SU-DHL-6 (cell line): Measurements from ENCODE around the gene CYP2A6.

Source experiments
- H2AFZ ChIP-seq: fragments of 200-600 bp; sonication (generic); 2 replicates; pipeline ENCODE4 v1.6.1; 2014; ENCODE audit warnings: low read depth, mild to moderate bottlenecking, moderate library complexity, mixed read lengths, antibody characterized with exemption, low read length; ENCODE audit not compliant: severe bottlenecking
- H3F3A ChIP-seq: fragments of 200-600 bp; shearing (Covaris generic); 2 replicates; pipeline ENCODE4 v1.6.0; 2016; ENCODE audit warnings: antibody characterized with exemption, mild to moderate bottlenecking; ENCODE audit not compliant: insufficient read depth
- H3K27ac ChIP-seq: fragments of 200-600 bp; sonication (generic); 2 replicates; pipeline ENCODE4 v1.5.1; 2016; ENCODE audit warnings: low read depth, mild to moderate bottlenecking, low read length, moderate library complexity, mixed read lengths
- H3K27me3 ChIP-seq: fragments of 200-600 bp; sonication (generic), shearing (Covaris generic); 2 replicates; pipeline ENCODE4 v1.6.0; 2014; ENCODE audit warnings: mild to moderate bottlenecking, low read length
- H3K36me3 ChIP-seq: fragments of 200-600 bp; sonication (generic); 2 replicates; pipeline ENCODE4 v1.6.1; 2014; ENCODE audit warnings: mild to moderate bottlenecking, low read length, mixed read lengths
- H3K4me2 ChIP-seq: fragments of 300-600, 200-600 bp; shearing (Covaris generic), sonication (generic); 2 replicates; pipeline ENCODE4 v1.6.0; 2014; ENCODE audit warnings: low read length, low read depth, mild to moderate bottlenecking; ENCODE audit not compliant: poor library complexity, severe bottlenecking
- H3K4me3 ChIP-seq: fragments of 200-600 bp; sonication (generic); 2 replicates; pipeline ENCODE4 v1.5.1; 2014; ENCODE audit warnings: antibody characterized with exemption, low read length, mild to moderate bottlenecking, mixed read lengths; ENCODE audit not compliant: insufficient read depth, poor library complexity, severe bottlenecking
- H3K79me2 ChIP-seq: fragments of 200-600 bp; sonication (generic); 2 replicates; pipeline ENCODE4 v1.6.1; 2014; ENCODE audit warnings: mild to moderate bottlenecking, low read length, moderate library complexity; ENCODE audit not compliant: insufficient read depth
- H3K9ac ChIP-seq: fragments of 200-600 bp; sonication (generic); 2 replicates; pipeline ENCODE4 v1.7.0; 2014; ENCODE audit warnings: mild to moderate bottlenecking, low read length
- H3K9me2 ChIP-seq: fragments of 200-600 bp; sonication (generic); replicated peaks from 2 replicates; pipeline ENCODE4 v1.6.1; 2014; ENCODE audit warnings: low read length; ENCODE audit not compliant: insufficient read depth
- H3K9me3 ChIP-seq: fragments of 200-600 bp; sonication (generic); 2 replicates; pipeline ENCODE4 v1.6.1; 2014; ENCODE audit warnings: low read length, mixed read lengths; ENCODE audit not compliant: insufficient read depth
- H4K20me1 ChIP-seq: fragments of 200-600 bp; sonication (generic); 2 replicates; pipeline ENCODE4 v1.6.1; 2014; ENCODE audit warnings: low read depth, mild to moderate bottlenecking, antibody characterized with exemption, low read length, moderate library complexity, mixed read lengths
- EZH2phosphoT487 ChIP-seq: fragments of 200-600 bp; sonication (generic), shearing (Covaris generic); conservative IDR thresholded peaks from 2 replicates; pipeline ENCODE4 v1.6.1; 2018; ENCODE audit warnings: mild to moderate bottlenecking, antibody characterized with exemption, low read length, moderate library complexity, mixed read lengths
- TF ChIP-seq, protein P1 (sequence below): fragments of 200-600 bp; sonication (generic); IDR thresholded peaks from one replicate; pipeline ENCODE4 v1.5.1; 2017; ENCODE audit warnings: antibody characterized with exemption, mild to moderate bottlenecking, low read length, moderate library complexity; ENCODE audit not compliant: insufficient read depth, poor library complexity, severe bottlenecking

CYP2A6 gene

DNA sequence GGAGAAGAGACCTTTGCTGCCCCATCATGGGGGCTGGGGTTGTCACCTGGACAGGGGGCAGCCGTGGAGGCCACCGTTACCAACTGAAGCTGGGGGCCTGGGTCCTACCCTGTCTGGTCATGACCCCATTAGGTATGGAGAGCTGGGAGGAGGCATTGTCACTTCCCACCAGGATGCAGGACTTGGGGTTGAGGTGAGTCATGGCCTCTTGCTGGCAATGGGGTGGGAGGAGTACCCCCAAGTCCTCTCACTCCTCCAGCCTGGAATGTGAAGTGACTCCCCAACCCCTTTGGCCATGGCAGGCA, 42.3 kb downstream of the CYP2A6 start:
- Histone ChIP-seq H3K36me3 (no peaks in the 10 kb centered on the region), H3K9me3 (no peaks in the 10 kb centered on the region), H3K9ac (no peak overlapping the region), H3K79me2 (peaks cover 37% of the 10 kb centered on the region), H3K4me3 (no peak overlapping the region), H3K27ac (no peak overlapping the region), H4K20me1 (no peaks in the 10 kb centered on the region), H3F3A (peaks cover 3% of the 10 kb centered on the region; the same call in 1 of the 2 replicates), H3K4me2 (no peak overlapping the region), H3K9me2 (no peaks in the 10 kb centered on the region), H2AFZ (no peak overlapping the region), H3K27me3 (no peaks in the 10 kb centered on the region)
- TF ChIP-seq EZH2phosphoT487, result no peak
- TF ChIP-seq, protein P1, sequence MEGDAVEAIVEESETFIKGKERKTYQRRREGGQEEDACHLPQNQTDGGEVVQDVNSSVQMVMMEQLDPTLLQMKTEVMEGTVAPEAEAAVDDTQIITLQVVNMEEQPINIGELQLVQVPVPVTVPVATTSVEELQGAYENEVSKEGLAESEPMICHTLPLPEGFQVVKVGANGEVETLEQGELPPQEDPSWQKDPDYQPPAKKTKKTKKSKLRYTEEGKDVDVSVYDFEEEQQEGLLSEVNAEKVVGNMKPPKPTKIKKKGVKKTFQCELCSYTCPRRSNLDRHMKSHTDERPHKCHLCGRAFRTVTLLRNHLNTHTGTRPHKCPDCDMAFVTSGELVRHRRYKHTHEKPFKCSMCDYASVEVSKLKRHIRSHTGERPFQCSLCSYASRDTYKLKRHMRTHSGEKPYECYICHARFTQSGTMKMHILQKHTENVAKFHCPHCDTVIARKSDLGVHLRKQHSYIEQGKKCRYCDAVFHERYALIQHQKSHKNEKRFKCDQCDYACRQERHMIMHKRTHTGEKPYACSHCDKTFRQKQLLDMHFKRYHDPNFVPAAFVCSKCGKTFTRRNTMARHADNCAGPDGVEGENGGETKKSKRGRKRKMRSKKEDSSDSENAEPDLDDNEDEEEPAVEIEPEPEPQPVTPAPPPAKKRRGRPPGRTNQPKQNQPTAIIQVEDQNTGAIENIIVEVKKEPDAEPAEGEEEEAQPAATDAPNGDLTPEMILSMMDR, result no peak

DNA sequence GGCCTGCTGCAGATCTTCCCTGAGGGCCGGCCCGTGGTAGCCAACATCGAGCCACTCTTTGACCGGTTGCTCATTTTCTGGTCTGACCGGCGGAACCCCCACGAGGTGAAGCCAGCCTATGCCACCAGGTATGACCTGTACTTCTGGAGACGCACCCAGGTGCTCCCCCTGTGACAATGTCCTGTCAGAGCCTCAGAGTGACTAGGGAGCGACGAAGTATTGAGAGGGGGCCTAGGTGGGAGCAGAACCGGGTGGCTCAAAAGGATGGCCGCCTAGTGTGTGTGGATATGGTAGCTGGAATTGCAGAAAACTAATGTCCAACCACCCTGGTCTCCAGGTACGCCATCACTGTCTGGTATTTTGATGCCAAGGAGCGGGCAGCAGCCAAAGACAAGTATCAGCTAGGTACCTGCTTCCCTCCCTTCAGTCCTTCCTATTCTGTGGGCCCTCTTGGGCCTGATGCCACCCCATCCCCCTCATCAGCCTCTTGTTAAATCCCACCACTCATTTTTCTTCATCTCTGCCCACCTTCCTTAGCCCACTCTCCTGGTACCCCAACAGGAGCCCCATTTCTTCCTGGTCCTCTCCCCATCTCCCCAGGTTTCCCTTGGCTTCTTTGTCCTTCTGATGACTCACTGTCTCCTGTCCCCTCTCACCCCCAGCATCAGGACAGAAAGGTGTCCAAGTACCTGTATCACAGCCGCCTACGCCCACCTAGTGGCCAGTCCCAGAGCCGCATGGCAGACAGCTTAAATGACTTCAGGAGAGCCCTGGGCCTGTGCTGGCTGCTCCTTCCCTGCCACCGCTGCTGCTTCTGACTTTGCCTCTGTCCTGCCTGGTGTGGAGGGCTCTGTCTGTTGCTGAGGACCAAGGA, 42.9 kb downstream of the CYP2A6 start:
- no peaks in the 10 kb centered on the region for H3K36me3 ChIP-seq
- no peak overlapping the region for H3K9ac ChIP-seq
- H3K79me2 ChIP-seq, result peaks cover 42% of the 10 kb centered on the region
- no peaks in the 10 kb centered on the region for H3K9me3 ChIP-seq
- H3K27me3 ChIP-seq, result no peaks in the 10 kb centered on the region
- no peak overlapping the region for H3K27ac ChIP-seq
- no peaks in the 10 kb centered on the region for H4K20me1 ChIP-seq
- no peak overlapping the region for H3K4me2 ChIP-seq
- H3F3A ChIP-seq, result peaks cover 3% of the 10 kb centered on the region; the same call in 1 of the 2 replicates
- TF ChIP-seq, protein P1, result peak; percentile 4
- TF ChIP-seq EZH2phosphoT487, result no peak
- H3K4me3 ChIP-seq, result no peak overlapping the region
- H3K9me2 ChIP-seq, result no peaks in the 10 kb centered on the region
- no peak overlapping the region for H2AFZ ChIP-seq

DNA sequence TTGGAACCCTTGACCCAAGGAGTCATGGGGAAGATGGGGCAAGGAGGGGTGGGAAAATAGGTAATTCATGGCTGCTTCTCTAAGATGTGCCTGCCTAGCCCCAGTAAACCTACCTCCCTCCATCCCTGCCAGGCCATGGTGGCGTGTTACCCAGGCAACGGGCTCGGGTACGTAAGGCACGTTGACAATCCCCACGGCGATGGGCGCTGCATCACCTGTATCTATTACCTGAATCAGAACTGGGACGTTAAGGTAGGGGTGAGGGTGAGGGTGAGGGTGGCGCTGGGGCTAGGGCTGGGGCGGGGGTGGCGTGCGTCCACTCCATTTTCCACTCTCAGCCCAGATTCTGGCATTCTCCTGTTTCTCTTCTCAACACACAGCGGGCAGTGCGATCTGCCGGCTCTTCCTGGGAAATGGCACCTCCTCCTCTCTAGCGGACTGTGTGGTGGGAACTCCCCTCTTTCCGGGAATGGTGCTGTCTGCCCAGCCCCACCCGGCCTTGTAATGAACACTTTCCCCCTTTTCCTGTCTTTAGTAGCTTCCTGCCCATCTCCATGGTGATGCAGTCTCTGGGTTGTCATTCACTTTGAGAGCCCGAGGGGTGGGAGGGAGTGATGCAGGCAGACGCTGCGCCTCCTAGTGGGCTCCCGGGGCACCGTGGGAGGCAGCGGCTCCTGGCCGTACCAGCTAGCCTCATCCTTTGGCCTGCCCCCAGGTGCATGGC, 43.7 kb downstream of the CYP2A6 start:
- Histone ChIP-seq H3K27ac (no peak overlapping the region), H3K9me3 (no peaks in the 10 kb centered on the region), H3K36me3 (no peaks in the 10 kb centered on the region), H3K4me2 (no peak overlapping the region), H3K9me2 (no peaks in the 10 kb centered on the region), H2AFZ (no peak overlapping the region), H3K79me2 (peaks cover 50% of the 10 kb centered on the region), H3K9ac (no peak overlapping the region), H3F3A (peaks cover 3% of the 10 kb centered on the region; the same call in 1 of the 2 replicates), H4K20me1 (no peaks in the 10 kb centered on the region), H3K27me3 (no peaks in the 10 kb centered on the region), H3K4me3 (no peak overlapping the region)
- no peak for TF ChIP-seq EZH2phosphoT487
- TF ChIP-seq, protein P1, result peak; percentile 77
